GM19438 (cell line): ENCODE measurements around the gene MGAT1.
"Not testable (repeated sequence)": the region's sequence is repeated elsewhere in the genome, so short reads cannot be mapped to it uniquely, and the experiment has no call there.

Experiments
- ATAC-seq: cut with Tn5 transposase; IDR thresholded peaks from one replicate; pipeline ENCODE4 v1.9.1; 2021; ENCODE audit warnings: low read depth; ENCODE audit not compliant: unreplicated experiment

Gene MGAT1

GRCh38 chr5:180802325-180803180 lies at the start of gene MGAT1:
Gene MGAT1, minus strand, starts transcription at chr5:180802806. Its CDS starts 9,835 bp downstream, at chr5:180792971.
- ATAC-seq = peak; percentile 33

DNA sequence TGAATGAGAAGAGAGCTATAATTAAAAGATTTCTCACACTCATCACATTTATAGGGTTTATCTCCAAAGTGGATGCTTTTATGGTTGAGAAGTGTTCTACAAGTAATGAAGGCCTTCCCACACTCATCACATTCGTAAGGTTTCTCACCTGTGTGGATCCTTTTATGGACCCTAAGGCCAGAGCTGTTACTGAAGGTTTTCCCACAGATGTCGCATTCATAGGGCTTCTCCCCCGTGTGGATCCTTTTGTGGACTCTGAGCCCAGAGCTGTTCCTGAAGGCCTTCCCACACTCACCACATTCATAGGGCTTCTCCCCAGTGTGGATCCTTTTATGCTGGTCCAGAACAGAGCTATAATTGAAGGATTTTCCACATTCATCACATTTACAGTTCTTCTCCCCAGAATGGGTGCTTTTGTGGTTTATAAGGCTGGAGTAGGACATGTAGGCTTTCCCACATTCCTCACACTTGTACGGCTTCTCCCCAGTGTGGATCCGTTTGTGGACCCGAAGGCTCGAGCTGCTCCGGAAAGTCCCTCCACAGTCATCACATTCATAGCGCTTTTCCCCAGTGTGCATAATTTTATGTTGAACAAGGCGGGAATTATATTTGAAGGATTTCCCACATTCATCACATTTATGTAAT lies 48.0 kb upstream of the MGAT1 start:
- no peak for ATAC-seq

DNA sequence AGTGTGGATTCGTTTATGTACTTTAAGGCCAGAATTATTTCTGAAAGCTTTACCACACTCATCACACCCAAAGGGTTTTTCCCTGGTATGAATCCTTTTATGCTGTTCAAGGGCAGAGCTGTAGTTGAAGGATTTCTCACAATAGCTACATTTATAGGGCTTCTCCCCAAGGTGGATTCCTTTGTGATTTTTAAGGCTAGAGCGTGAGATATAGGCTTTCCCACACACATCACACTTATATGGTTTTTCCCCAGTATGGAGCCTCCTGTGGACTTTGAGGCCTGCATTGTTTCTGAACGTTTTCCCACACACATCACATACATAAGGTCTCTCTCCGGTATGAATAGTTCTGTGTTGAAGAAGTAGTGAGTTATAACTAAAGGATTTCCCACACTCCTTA lies 47.2 kb upstream of the MGAT1 start:
- no peak for ATAC-seq

DNA sequence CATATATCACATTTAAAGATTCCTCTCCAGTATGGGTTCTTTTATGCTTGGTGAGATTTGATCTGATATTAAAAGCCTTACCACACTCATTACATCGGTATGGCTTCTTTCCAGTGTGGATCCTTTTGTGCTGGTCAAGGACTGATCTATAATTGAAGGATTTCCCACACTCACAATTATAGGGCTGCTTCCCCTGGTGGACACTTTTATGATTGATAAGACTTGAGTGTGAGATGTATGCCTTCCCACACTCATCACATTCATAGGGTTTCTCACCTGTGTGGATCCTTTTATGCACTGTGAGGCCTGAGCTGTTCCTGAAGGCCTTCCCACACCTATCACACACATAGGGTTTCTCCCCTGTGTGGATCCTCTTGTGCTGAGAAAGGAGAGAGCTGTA lies 46.3 kb upstream of the MGAT1 start:
- ATAC-seq = no peak

GRCh38 chr5:180848265-180848664 lies 45.7 kb upstream of the MGAT1 start:
- no peak for ATAC-seq

DNA sequence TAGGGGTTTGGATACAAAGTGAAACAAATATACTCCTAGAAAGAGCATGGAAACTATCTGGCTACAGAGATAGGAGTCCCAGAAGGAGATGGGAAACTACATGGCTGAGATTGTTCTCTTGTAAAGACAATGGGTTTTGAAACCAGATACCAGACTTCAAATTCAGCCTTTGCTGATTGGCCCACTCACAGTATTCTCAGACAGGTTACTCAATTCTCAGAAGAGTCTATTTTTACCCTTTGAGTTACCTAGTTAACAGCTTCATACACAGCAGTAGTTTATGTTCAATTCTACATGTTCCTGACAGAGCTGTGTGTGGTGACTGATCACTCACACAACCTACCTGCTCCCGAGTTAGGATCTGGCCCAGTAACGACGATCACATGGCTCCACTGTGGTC lies 44.4 kb upstream of the MGAT1 start:
- no peak for ATAC-seq

DNA sequence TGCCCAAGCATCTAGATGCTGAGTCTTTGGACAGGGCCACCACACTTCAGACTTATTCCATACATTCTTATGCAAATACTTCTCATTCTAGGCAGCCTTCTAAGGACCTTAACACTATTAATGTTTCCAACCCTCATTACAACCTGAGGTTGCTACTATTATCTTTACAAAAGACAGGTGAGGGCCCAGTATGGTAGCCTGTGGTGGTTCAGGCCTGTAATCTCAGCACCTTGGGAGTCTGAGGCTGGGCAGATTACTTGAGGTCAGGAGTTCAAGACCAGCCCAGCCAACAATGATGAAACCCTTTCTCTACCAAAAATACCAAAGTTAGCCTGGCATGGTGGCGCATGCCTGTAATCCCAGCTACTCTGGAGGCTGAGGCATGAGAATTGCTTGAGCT lies 42.3 kb upstream of the MGAT1 start:
- no peak for ATAC-seq

GRCh38 chr5:180844432-180844831 lies 41.8 kb upstream of the MGAT1 start:
- ATAC-seq = no peak

DNA sequence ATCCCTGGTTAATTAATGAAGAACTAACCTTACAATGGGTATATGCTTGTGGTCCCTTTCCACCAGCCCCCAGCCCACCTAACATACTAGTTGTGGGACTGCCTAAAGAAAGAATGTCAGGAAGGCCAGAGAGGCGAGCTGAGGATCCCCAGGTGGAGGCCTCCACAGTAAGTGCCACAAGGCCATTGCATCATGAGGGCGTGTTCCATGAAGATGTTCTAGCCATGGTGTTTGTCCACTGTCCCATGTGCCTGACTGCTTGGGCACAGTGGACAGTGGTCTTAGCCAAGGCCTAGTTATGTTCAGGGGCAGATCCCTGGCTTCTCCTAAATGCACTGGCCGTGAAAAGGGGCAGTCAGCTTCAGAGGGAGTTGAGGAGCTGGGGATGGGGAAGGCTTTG lies 37.3 kb upstream of the MGAT1 start:
- ATAC-seq = no peak

DNA sequence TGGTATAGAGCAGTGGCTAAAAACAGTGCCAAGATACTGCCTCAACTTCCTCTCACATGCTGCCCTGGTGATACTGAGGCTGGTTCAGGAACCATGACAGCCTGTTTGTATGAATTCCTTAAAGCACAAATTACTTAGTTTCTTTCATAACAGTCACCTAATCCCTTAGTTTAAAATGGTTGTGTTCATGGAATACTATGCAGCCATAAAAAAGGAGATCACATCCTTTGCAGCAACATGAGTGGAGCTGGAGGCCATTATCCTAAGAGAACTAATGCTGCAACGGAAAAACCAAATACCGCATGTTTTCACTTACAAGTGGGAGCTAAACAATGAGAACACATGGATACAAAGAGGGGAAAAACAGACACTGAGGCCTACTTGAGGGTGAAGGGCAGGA lies 36.6 kb upstream of the MGAT1 start:
- ATAC-seq = no peak

- no peak for ATAC-seq
Measured at GRCh38 chr5:180837478-180837877, 34.9 kb upstream of the MGAT1 start.

- ATAC-seq = peak; percentile 44
Measured at GRCh38 chr5:180832638-180833068, 30.0 kb upstream of the MGAT1 start.

GRCh38 chr5:180831139-180832093 lies 28.8 kb upstream of the MGAT1 start:
- ATAC-seq = peak; percentile 77

DNA sequence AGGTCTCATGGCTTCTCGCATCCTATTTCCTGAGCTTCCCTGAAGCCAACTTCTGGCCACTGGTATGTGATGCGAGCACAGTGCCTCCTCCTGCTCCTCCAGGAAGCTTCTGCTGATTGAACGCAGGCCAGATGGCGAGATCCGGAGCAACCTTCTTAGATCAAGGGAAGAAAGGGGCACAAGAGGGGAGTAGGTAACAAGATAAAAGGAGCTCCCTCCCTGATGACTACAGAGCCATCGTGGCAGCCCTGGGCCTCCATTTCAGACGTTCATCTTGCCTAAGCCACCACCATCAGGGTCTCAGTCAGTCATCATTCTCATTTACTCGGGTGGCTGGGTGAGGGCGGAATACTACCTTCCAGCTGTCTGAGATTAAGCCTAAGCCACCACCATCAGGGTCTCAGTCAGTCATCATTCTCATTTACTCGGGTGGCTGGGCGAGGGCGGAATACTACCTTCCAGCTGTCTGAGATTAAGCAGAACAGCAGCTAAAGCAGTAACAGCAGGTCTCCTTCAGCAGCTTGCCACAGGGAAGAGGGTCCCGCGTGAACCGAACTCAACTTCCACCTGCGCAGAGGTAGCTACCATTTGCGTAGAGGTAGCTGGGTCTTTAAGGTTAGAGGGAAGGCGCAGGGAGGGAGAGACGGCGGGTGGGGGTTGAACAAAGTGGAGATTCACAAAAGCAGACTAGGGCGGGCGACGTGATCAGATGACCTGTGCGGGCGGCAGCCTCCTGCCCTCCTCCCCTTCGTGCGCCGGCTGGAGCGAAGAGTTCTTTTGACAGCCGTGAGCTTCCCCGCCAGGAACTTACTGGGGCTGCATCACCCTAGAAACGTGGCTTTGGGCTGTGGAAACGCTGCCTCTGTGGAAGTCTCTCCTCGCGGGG lies 27.9 kb upstream of the MGAT1 start:
- peak; percentile 39 for ATAC-seq

DNA sequence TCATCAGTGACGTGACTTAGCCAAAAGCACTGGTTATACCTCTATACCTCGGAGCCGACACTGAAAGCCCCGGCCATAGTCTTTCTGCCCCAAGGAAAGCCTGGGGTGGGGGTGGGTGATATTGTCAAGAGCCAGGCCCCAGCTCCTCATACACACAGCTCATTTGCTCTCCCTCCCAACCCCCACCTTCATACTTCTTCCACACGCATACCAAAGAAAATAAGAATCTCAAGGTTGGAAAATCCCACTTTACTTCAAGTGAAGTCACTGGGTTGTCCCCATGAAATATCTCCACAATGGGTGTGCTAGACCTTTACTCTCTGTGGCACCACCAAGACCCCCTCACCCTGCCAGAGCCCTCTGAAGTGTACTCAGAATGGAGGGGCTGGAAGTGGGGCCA lies 27.1 kb upstream of the MGAT1 start:
- ATAC-seq = no peak

DNA sequence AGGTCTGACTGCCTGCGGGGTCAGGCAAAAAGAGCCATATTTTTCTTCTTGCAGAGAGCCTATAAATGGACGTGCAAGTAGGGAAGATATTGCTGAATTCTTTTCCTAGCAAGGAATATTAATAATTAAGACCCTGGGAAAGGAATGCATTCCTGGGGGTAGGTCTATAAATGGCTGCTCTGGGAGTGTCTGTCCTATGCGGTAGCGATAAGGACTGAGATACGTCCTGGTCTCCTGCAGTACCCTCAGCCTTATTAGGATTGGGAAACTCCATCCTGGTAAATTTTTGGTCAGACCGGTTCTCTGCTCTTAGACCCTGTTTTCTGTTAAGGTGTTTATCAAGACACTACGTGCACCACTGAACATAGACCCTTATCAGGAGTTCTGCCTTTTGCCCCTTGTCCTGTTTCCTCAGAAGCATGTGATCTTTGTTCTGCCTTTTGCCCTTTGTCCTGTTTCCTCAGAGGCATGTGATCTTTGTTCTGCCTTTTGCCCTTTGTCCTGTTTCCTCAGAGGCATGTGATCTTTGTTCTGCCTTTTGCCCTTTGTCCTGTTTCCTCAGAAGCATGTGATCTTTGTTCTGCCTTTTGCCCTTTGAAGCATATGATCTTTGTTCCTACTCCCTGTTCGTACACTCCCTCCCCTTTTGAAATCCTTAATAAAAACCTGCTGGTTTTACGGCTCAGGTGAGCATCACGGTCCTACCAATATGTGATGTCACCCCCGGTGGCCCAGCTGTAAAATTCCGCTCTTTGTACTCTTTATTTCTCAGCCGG lies 26.3 kb upstream of the MGAT1 start:
- not testable (repeated sequence) for ATAC-seq

- ATAC-seq = not testable (repeated sequence)
Measured at GRCh38 chr5:180827374-180827773, 24.8 kb upstream of the MGAT1 start.

DNA sequence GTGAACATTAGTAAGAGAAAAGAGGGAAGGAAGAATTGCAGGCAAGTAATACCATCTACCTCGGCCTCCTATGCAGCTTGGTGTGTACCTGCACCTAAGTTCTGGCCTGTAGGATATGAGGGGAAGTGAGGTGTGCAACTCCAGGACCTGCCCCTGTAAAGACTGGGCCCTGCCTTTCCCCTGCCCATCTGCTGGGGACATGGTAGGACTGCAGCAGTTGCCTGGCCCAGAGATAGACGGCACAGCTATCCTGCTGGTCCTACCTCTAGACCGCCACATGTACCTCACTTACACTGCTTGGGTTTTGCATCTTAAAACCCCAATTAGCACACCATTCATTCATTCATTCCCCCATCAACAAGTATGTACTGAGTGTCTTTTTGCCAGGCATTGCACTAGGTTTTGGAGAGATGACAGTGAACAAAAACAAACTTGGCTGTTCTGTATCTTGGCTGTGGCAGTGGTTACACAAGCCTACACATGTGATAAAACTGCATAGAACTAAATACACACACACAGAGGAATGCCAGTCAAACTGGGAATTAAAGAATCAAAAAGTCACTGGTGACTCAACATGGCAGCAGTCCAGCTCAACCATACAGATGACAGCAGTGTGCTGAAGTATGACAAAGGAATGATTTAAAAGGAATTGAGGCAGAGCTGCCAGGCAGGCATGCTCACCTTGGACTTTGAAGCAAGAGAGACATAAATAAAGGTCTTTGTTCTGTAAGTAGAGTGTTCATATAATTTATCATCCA lies 23.3 kb upstream of the MGAT1 start:
- ATAC-seq = no peak
